Purkinje cell (primary cell): ENCODE results near the gene SNRNP70. TPM values are rescaled to one million over a fixed set of nuclear protein-coding genes. Genes with fewer than 3 reads are reported as not detected.

Experiments used
- polyA plus RNA-seq: library from polyadenylated mRNA; unstranded; fragments of >200 nt; fragmentation: Nextera tagmentation; gene quantifications from 2 replicates; pipeline ENCODE4 v1.2.1, GENCODE V29; 2014

Gene SNRNP70
- polyA plus RNA-seq: 6.3 and 7.5 TPM in 2 replicates

GRCh38 chr19:49085020-49085867, at the start of gene SNRNP70:
Gene SNRNP70, plus strand, starts transcription at chr19:49085451. Its CDS starts 964 bp downstream, at chr19:49086415.

DNA sequence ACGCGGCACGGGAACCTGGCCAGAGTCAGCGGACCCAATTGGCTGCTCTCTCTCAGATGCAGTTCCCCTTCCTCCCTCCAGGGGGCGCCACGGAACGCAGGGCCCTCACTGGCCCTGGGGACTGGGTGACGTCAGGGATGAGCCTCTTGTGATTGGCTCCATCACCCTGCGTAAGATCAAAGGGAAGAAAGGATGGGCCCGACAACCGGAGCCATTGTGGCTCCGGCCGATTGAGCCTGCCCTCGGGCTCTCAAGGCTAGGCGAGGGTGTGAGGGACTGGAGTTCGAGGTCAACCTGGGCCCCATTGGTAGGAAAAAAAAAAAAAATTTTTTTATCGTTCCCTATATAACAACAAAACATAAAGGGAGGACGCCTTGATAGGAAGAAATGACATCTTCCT, 48.4 kb upstream of the SNRNP70 start, which contains the start of gene CGB1:
CGB1 (minus strand) TSS at position 81 of the 400 bp plus-strand sequence. CDS start 184 bp downstream, outside the sequence.

GRCh38 chr19:49043548-49043947, 41.7 kb upstream of the SNRNP70 start, which contains the start of gene CGB5:
Gene CGB5, plus strand, starts transcription at chr19:49043848. Its CDS starts 362 bp downstream, at chr19:49044210.

DNA sequence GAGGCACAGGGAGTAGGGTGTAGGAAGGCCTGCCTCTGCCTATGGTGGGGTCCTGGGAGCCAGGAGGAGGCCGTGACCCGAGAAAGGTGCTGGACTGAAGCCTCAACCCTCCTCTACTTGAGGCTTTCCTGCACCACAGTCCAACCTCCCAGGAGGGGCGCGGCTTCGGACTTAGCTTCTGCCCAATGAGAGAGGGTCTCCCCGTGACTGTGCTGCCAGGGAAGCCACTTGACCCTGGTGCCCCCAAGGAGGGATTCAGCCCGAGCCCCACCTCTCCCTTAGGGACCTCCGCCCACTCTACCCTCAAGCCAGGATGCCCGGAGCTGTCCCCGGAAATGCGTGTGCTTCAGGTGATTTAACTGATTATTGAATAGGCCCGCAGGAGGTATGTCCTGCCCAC, 36.2 kb upstream of the SNRNP70 start, which contains the start of gene CGB8:
CGB8 (minus strand) TSS at position 101 of the 400 bp plus-strand sequence. CDS start 372 bp downstream, outside the sequence.

GRCh38 chr19:49057636-49058234, 27.5 kb upstream of the SNRNP70 start, which contains the start of gene CGB7:
Gene CGB7, minus strand, starts transcription at chr19:49057749. Its CDS starts 2,374 bp downstream, at chr19:49055375.

GRCh38 chr19:49064768-49065611, 20.3 kb upstream of the SNRNP70 start, which contains the start of gene NTF4:
Gene NTF4, minus strand, starts transcription at chr19:49064818. Its CDS starts 2,821 bp downstream, at chr19:49061997.

DNA sequence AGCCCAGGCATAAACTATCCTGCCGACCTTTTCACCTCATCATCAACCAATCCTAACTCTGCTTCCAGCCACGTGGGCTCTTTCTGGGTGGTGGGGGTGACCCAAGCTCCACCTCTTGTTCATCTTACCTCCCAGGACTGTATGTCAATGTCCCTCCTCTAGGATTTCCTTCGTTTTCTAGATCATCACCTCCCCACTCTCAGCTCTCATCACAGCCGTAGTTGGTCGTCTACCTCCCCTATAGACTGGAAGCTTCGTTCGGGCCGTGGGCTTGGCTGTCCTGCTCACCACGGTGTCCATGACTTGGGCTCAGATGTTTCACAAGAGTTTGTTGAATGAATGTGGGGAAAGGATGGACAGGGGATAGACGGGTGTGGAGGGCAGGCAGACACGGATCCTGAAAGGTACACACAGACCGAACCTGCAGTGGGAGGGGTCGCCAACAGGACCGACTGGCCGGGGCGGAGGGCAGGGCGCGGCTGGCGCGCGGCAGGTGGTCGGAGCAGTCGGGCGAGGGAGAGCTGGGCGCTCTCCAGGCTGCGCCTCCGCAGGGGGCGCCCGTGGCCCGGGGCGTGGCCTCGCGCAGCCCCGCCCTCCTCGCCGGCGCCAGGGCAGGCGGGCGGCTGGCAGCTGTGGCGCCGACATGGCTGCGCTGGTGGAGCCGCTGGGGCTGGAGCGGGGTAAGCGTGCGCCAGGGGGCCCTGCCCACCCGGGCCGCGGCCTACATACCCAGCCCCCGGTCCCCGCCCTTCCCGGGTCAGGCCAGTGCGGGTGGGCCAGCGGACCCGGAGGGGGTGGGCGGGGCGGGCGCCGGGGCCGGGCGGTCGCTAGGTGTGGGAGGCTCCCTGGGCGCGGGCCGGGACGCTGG, 28.7 kb downstream of the SNRNP70 start, which contains the start of gene LIN7B:
LIN7B (plus strand) TSS at position 609 of the 868 bp plus-strand sequence; CDS start at position 644, 35 bp downstream.

DNA sequence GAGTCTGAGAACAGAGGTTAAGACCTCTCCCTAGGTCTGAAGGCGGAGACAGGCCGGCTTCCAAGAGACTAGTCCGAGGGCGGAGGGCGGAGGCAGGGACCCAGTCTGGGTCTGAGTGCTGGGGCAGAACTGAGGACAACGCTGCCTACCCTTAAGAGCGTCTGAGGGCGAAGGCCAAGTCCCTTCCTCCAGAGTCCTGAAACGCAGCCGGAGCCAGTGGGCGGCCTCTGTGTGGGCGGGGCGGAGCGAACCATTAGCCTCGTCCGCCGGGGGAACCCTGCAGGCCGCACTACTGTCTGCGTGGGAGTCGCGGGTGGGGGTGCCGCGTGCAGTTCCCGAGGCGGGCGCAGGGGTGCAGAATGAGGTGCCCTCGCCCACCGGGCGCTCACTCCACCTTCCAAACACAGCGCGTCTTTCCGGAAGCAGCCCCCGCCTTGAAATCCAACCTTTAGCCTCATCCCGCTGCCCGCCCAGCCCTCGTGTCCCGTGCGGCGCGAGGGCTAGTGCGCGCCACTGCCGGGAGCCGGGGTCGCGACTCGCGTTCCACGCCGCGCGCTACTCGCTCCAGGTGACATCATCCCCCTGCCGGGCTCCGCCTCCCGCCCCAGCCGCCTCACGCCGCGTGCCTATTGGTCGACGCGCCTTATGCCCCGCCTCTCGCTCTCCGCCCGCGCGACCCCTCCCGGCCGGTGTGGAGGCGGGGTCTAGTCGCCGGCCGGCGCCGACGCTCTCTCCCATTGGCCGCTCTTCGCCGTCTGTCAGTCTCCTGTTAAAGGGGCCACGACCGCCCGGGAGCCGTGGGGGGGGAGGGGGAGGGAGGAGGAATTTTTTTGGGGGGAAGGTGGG, 33.5 kb downstream of the SNRNP70 start, which contains the start of gene C19orf73:
C19orf73 (minus strand) TSS at position 579 of the 846 bp plus-strand sequence; CDS start at position 458, 121 bp downstream.

GRCh38 chr19:49119411-49120324, 34.4 kb downstream of the SNRNP70 start, which contains the start of gene PPFIA3:
Gene PPFIA3, plus strand, starts transcription at chr19:49119544. Its CDS starts 8,330 bp downstream, at chr19:49127874.

GRCh38 chr19:49155005-49155819, 70.0 kb downstream of the SNRNP70 start, which contains the start of gene HRC:
Gene HRC, minus strand, starts transcription at chr19:49155396. Its CDS starts 159 bp downstream, at chr19:49155237.

DNA sequence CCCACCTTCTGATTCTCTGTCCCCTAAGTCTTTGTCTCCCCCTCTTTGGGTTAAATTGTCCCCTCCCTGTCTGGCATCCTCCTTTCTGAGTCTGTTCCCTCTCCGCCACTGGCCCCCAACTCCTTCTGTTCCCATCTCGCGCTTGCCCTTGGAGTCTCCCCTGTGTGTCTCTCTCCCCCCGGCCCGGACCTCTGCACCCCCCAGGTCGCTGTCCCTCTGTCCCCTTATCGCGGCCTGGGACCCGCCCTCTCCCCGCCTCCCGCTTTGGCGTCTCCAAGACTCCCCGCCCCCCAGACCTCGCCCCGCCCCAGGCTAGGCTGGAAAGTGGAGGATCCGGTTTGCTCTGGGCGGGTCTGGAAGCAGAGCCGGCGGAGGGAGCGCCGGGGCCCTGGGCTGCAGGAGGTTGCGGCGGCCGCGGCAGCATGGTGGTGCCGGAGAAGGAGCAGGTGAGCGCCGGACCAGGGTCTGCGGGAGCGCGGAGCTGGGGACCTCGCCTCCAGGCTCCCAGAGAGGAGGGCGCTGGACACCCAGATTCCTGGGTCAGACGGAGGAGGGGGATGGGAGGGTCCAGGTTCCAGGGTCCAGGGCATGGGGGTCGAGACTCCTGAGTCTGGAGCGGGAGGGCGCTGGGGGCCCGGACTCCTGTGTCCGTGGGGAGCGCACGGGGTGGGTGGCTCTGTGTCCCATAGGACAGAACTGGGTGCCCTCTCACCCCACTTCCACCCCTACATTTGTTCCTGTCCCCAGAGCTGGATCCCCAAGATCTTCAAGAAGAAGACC, 72.4 kb downstream of the SNRNP70 start, which contains the start of gene TRPM4:
TRPM4 (plus strand) TSS at position 348 of the 780 bp plus-strand sequence; CDS start at position 423, 75 bp downstream.

Other genes with a start within 250 kb of the SNRNP70 start
- gene HSD17B14, start 249.0 kb upstream of the SNRNP70 start, polyA plus RNA-seq: 12.4 and 12.5 TPM in 2 replicates
- not detected in 2 replicates for gene PLEKHA4, start 216.8 kb upstream of the SNRNP70 start, polyA plus RNA-seq
- gene PPP1R15A, start 213.0 kb upstream of the SNRNP70 start, polyA plus RNA-seq: 1.7 TPM in 1 of 2 replicates, not detected in the other
- not detected in 2 replicates for gene TULP2, start 186.7 kb upstream of the SNRNP70 start, polyA plus RNA-seq
- 28.0 and 39.6 TPM in 2 replicates for gene NUCB1, start 185.1 kb upstream of the SNRNP70 start, polyA plus RNA-seq
- gene DHDH, start 151.8 kb upstream of the SNRNP70 start, polyA plus RNA-seq: not detected in 2 replicates
- gene BAX, start 130.6 kb upstream of the SNRNP70 start, polyA plus RNA-seq: 1.0 TPM in 1 of 2 replicates, not detected in the other
- 471 and 609 TPM in 2 replicates for gene FTL, start 120.1 kb upstream of the SNRNP70 start, polyA plus RNA-seq
- gene GYS1, start 92.1 kb upstream of the SNRNP70 start, polyA plus RNA-seq: 1.3 and 1.4 TPM in 2 replicates
- gene RUVBL2, start 91.6 kb upstream of the SNRNP70 start, polyA plus RNA-seq: 40.7 and 53.3 TPM in 2 replicates
- gene LHB, start 68.4 kb upstream of the SNRNP70 start, polyA plus RNA-seq: not detected in 2 replicates
- gene CGB3, start 61.1 kb upstream of the SNRNP70 start, polyA plus RNA-seq: not detected in 2 replicates
- not detected in 2 replicates for gene CGB2, start 53.6 kb upstream of the SNRNP70 start, polyA plus RNA-seq
- not detected in 2 replicates for gene CGB1, start 48.6 kb upstream of the SNRNP70 start, polyA plus RNA-seq
- not detected in 2 replicates for gene CGB5, start 41.6 kb upstream of the SNRNP70 start, polyA plus RNA-seq
- not detected in 2 replicates for gene CGB8, start 36.3 kb upstream of the SNRNP70 start, polyA plus RNA-seq
- not detected in 2 replicates for gene CGB7, start 27.7 kb upstream of the SNRNP70 start, polyA plus RNA-seq
- gene NTF4, start 20.6 kb upstream of the SNRNP70 start, polyA plus RNA-seq: not detected in 2 replicates
- not detected in 2 replicates for gene KCNA7, start 12.8 kb upstream of the SNRNP70 start, polyA plus RNA-seq
- gene LIN7B, start 28.9 kb downstream of the SNRNP70 start, polyA plus RNA-seq: 34.2 and 35.7 TPM in 2 replicates
- gene C19orf73, start 33.7 kb downstream of the SNRNP70 start, polyA plus RNA-seq: 4.2 TPM in 1 of 2 replicates, not detected in the other
- 1.2 and 9.4 TPM in 2 replicates for gene PPFIA3, start 34.1 kb downstream of the SNRNP70 start, polyA plus RNA-seq
- not detected in 2 replicates for gene HRC, start 69.9 kb downstream of the SNRNP70 start, polyA plus RNA-seq
- 0.55 and 2.0 TPM in 2 replicates for gene TRPM4, start 72.3 kb downstream of the SNRNP70 start, polyA plus RNA-seq
- gene SLC6A16, start 239.7 kb downstream of the SNRNP70 start, polyA plus RNA-seq: 0.69 TPM in 1 of 2 replicates, not detected in the other
- 0.86 and 9.6 TPM in 2 replicates for gene CD37, start 250.0 kb downstream of the SNRNP70 start, polyA plus RNA-seq